HEK293 (cell line): ENCODE results near the gene STRADA.

Experiments
- ATF2 ChIP-seq: fragments of 450-650 bp; formaldehyde crosslinking; IDR thresholded peaks from 2 replicates; pipeline ENCODE4 v1.5.1; 2016; ENCODE audit warnings: missing biosample characterization, missing genetic modification characterization, low read depth
- KLF17 ChIP-seq: fragments of 450-650 bp; formaldehyde crosslinking; IDR thresholded peaks from 2 replicates; pipeline ENCODE4 v1.5.1; 2016; ENCODE audit warnings: missing biosample characterization, missing genetic modification characterization
- REST ChIP-seq: fragments of 450-650 bp; formaldehyde crosslinking; IDR thresholded peaks from 2 replicates; pipeline ENCODE4 v1.5.1; 2016; ENCODE audit warnings: missing biosample characterization, missing genetic modification characterization
- SCRT2 ChIP-seq: fragments of 450-650 bp; formaldehyde crosslinking; IDR thresholded peaks from 2 replicates; pipeline ENCODE4 v1.5.1; 2016; ENCODE audit warnings: missing biosample characterization, missing genetic modification characterization
- TSHZ1 ChIP-seq: fragments of 450-650 bp; formaldehyde crosslinking; IDR thresholded peaks from 2 replicates; pipeline ENCODE4 v1.5.1; 2016; ENCODE audit warnings: missing biosample characterization, missing genetic modification characterization, borderline replicate concordance
- ZBTB11 ChIP-seq: fragments of 450-650 bp; formaldehyde crosslinking; conservative IDR thresholded peaks from 2 replicates; pipeline ENCODE4 v1.5.1; 2016; ENCODE audit warnings: low read depth, missing biosample characterization, missing genetic modification characterization
- ZNF148 ChIP-seq: fragments of 450-650 bp; formaldehyde crosslinking; IDR thresholded peaks from 2 replicates; pipeline ENCODE4 v1.5.0; 2017; ENCODE audit warnings: missing biosample characterization, missing genetic modification characterization, borderline replicate concordance
- ZNF211 ChIP-seq: fragments of 450-650 bp; formaldehyde crosslinking; IDR thresholded peaks from 2 replicates; pipeline ENCODE4 v1.5.1; 2016; ENCODE audit warnings: low read depth, missing biosample characterization, missing genetic modification characterization
- ZNF274 ChIP-seq, 2 experiments: fragments of 200-500 bp in 1 of 2; fragments of 450-650 bp in 1 of 2; sonication (Bioruptor generic) in 1 of 2; formaldehyde crosslinking in 1 of 2; IDR thresholded peaks; 2 replicates each; pipeline versions ENCODE4 v1.5.1 to v1.6.1; 2014 to 2016; ENCODE audit warnings: borderline replicate concordance in 1 of 2, inconsistent platforms in 1 of 2, low read length in 1 of 2, missing biosample characterization in 1 of 2, missing genetic modification characterization in 1 of 2
- ZNF280C ChIP-seq: fragments of 450-650 bp; formaldehyde crosslinking; IDR thresholded peaks from 2 replicates; pipeline ENCODE4 v1.5.1; 2016; ENCODE audit warnings: missing biosample characterization, missing genetic modification characterization
- ZNF354C ChIP-seq: fragments of 450-650 bp; formaldehyde crosslinking; IDR thresholded peaks from 2 replicates; pipeline ENCODE4 v1.5.1; 2016; ENCODE audit warnings: missing biosample characterization, missing genetic modification characterization, low read depth, borderline replicate concordance
- ZNF560 ChIP-seq: fragments of 450-650 bp; formaldehyde crosslinking; IDR thresholded peaks from 2 replicates; pipeline ENCODE4 v1.5.1; 2017; ENCODE audit warnings: missing biosample characterization, missing genetic modification characterization, borderline replicate concordance
- ZNF600 ChIP-seq: fragments of 450-650 bp; formaldehyde crosslinking; IDR thresholded peaks from 2 replicates; pipeline ENCODE4 v1.5.1; 2016; ENCODE audit warnings: missing biosample characterization, missing genetic modification characterization
- ZNF777 ChIP-seq: fragments of 450-650 bp; formaldehyde crosslinking; IDR thresholded peaks from 2 replicates; pipeline ENCODE4 v1.5.1; 2017; ENCODE audit warnings: missing biosample characterization, missing genetic modification characterization, borderline replicate concordance

The STRADA gene

GRCh38 chr17:63773272-63774140, 31.9 kb upstream of the STRADA start, which contains the start of gene CCDC47 (continued):
- TF ChIP-seq ZNF280C (tag by site-specific recombination): no peak
- no peak for TF ChIP-seq ZNF274 (IDR thresholded peaks at IDR 0.05; ENCODE audit: low read length)
- no peak for TF ChIP-seq ZNF274 (tag by site-specific recombination; IDR thresholded peaks at IDR 0.05; ENCODE audit: borderline replicate concordance)
- TF ChIP-seq ZNF354C (tag by site-specific recombination): no peak
- TF ChIP-seq SCRT2 (tag by site-specific recombination): peak; percentile 99
- TF ChIP-seq ZNF211 (tag by site-specific recombination): no peak
- TF ChIP-seq ZNF148 (tag by site-specific recombination): no peak
- peak; percentile 99 for TF ChIP-seq ZNF600 (tag by site-specific recombination)
- no peak for TF ChIP-seq ZNF560 (tag by site-specific recombination)
- TF ChIP-seq ZNF777 (tag by site-specific recombination): no peak
- no peak for TF ChIP-seq TSHZ1
- TF ChIP-seq KLF17 (tag by site-specific recombination): peak; percentile 77
- TF ChIP-seq ATF2 (tag by site-specific recombination): peak; percentile 98
- peak; percentile 93 for TF ChIP-seq ZBTB11 (tag by site-specific recombination)
- TF ChIP-seq REST (tag by site-specific recombination): peak; percentile 56; the same call in 1 of the 2 replicates
